GM21515 (cell line): ENCODE data around the gene SPACDR.
"Not testable (repeated sequence)": the region's sequence is repeated elsewhere in the genome, so short reads cannot be mapped to it uniquely, and the experiment has no call there.

Source experiments
- ATAC-seq: cut with Tn5 transposase; IDR thresholded peaks from one replicate; pipeline ENCODE4 v1.9.1; 2021; ENCODE audit not compliant: unreplicated experiment

SPACDR gene

GRCh38 chr7:100466653-100467605 is 2.9 kb upstream of the SPACDR start:
- no peak for ATAC-seq

GRCh38 chr7:100465702-100466311 is 1.7 kb upstream of the SPACDR start:
- no peak for ATAC-seq

GRCh38 chr7:100465299-100465698 is 1.2 kb upstream of the SPACDR start:
- ATAC-seq: no peak

- no peak for ATAC-seq
Observed at GRCh38 chr7:100464791-100465190, 731 bp upstream of the SPACDR start.

GRCh38 chr7:100457033-100457432 is 7.0 kb downstream of the SPACDR start:
- ATAC-seq: no peak

- ATAC-seq: no peak
Observed at GRCh38 chr7:100456562-100456961, 7.5 kb downstream of the SPACDR start.

GRCh38 chr7:100455206-100455605 is 8.9 kb downstream of the SPACDR start:
- ATAC-seq: no peak

- not testable (repeated sequence) for ATAC-seq
Observed at GRCh38 chr7:100453854-100454253, 10.2 kb downstream of the SPACDR start.

DNA sequence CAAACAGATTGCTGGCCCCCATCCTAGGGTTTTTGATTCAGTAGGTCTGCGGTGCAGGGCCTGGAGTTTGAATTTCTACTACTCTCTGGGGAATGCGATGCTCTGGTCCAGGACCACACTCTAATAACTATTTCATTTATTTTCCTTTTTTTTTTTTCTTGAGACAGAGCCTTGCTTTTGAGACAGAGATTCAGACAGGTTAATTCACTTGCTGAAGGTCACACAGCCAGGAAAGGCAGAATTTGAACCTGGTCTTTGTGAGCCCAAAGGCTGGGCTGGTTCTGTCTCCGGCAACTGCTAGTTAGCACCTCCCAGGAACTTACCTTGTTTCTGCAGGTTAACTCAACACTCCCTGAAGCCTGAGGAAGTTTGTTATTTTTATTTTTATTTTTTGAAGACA is 11.5 kb downstream of the SPACDR start:
- ATAC-seq: no peak

- no peak for ATAC-seq
Observed at GRCh38 chr7:100449190-100449795, 14.8 kb downstream of the SPACDR start.

DNA sequence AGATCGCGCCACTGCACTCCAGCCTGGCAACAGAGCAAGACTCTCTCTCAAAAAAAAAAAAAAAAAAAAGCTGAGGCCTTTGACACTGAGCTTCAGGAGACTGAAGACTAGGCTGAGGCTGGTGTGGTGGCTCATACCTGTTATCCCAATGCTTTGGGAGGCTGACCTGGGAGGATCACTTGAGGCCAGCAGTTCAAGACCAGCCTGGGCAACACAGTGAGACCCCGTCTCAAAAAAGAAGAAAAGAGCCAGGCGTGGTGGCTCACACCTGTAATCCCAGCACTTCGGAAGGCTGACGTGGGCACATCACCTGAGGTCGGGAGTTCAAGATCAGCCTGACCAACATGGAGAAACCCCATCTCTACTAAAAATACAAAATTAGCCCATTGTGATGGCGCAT is 16.7 kb downstream of the SPACDR start:
- not testable (repeated sequence) for ATAC-seq

DNA sequence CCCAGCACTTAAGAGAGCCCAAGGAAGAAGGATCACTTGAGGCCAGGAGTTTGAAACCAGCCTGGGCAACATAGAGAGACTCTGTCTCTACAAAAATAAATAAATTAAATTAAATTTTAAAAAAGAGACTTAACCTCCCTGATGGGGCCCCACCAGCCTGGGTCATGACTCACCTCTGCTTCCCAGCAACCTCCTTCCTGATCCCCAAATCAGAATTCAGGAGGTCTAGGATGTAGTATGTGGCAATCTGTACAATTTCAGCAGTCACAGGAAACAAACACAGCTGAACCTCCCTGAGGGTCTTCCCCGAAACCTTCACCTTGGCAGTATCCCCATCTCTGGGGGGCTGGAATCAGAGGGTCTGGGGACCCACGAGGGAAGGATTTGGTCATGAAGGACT is 18.0 kb downstream of the SPACDR start:
- no peak for ATAC-seq

DNA sequence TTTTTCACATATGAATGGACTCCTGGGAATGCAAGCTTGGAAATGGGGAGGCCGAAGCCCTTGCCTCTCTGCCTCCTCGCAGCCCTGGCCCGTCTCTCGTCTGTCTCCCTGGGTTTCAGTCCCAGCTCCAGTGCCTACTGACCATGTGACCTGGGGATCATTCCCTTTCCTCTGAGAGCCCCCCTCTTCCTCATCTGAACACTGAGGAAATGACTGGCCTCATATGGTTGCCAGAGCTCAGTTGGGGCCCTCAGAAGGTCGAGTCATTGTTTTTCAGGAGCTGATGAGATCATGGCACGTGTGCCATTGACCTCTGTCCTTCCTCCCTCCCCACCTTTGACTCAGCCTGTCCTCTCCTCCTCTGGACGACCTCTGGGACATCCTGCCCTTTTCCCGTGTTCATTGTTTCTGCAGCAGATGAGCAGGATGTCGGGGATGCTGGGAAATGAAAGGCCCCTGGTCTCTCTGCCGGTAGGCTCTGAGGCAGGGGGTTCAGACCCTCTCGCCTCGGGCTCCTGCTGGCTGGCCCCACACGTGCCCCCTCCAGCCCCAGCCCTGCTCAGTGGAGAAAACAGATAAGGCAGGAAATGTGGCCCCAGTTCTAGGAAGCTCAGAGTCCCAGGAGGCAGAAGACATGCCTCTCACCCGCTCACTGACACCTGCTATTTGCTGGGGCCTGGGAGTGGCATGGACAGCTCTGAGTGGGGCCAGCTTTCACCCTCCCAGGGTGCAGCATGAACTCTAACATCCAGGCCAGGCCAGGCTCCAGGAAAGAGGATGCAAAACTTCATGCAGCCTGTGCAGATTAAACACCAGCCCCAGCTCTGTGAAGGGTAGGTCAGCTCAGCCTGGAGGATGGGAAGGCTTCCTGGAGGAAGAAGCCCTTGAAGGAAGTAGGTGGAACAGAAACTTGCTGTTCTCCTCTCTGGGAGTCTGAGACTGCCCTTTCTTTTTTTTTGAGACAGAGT is 19.5 kb downstream of the SPACDR start:
- ATAC-seq: no peak

DNA sequence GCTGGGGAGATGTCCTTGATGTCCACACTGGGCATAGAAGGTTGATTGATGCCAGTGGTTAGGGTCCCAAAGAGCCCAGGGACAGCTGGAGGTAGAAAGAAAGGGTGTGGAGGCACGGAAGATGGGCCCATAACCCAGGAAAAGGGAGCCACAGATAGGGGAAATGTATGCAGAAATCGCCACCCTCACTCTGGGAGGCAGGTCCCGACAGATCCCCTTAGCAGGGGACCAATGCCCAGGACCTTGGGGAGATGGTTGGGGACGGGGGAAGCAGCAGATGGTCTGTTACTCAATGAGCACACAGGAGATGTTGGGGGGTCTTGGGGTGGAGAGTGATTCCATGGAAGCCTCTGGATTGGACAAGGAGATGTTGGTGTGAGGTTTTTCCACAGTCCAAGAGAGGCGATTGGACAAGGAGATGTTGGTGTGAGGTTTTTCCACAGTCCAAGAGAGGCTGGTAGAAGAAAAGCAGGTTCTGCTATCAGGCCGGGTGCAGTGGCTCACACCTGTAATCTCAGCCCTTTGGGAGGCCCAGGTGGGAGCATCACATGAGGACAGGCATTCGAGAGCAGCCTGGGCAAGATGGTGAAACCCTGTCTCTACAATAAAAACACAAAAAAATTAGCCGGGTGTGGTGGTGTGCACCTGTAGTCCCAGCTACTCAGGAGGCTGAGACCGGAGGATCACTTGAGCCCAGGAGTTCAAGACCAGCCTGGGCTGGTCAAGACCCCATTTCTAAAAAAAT is 20.8 kb downstream of the SPACDR start:
- no peak for ATAC-seq

GRCh38 chr7:100441641-100442535 is 22.2 kb downstream of the SPACDR start:
- ATAC-seq: no peak

DNA sequence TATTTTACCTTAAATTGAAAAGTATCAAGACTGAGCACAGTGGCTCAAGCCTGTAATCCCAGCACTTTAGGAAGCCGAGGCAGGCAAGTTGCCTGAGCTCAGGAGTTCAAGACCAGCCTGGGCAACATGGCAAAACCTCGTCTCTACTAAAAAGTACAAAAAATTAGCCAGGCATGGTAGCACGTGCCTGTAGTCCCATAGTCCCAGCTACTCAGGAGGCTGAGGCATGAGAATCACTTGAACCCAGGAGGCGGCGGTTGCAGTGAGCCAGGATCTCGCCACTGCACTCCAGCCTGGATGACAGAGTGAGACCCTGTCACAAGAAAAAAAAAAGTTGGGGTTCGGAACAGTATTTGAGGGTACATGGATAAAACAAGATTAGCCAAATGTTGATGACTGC is 24.8 kb downstream of the SPACDR start:
- ATAC-seq: not testable (repeated sequence)

DNA sequence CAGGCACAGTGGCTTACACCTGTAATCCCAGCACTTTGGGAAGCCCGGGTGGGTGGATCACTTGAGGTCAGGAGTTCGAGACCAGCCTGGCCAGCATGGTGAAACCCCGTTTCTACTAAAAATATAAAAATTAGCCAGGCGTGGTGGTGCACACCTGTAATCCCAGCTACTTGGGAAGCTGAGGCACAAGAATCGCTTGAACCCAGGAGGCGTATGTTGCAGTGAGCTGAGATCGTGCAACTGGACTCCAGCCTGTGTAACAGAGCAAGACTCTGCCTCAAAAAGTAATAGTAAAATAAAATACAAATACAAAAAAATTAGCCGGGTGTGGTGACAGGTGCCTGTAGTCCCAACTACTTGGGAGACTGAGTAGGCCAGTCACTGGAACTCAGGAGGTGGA is 25.3 kb downstream of the SPACDR start:
- ATAC-seq: not testable (repeated sequence)

DNA sequence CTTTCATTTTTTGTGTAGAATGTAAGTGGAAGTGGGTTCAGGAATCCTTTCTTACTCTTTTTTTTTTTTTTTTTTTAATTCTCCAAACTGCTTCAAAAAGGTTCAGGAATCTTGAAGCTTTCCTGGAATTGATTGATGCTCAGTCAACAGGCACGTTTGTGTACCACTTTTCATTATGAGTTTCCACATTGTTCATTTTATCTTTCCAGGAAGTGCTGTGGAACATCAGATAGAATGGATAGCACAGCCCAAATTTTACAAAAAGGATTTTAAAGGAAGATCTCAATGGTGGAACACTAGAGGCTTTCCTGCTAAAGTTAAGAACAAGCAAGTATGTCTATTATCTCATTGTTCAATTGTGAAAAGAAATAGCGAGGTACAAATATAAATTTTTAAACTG is 25.9 kb downstream of the SPACDR start:
- ATAC-seq: no peak
